Mesenchymal stem cell (in vitro differentiated cells and primary cell): ENCODE data around the gene APOE.

Experiments used
- DNase-seq: peaks from one replicate; pipeline ENCODE4 v3.0.0-alpha.2; 2013
- H2AFZ ChIP-seq: one replicate; pipeline ENCODE4 v1.6.1; 2013; ENCODE audit warnings: low read depth, mild to moderate bottlenecking, control low read depth, inconsistent platforms, low read length, moderate library complexity
- H2AK5ac ChIP-seq: 2 replicates; pipeline ENCODE4 v1.6.1; 2013; ENCODE audit warnings: low read length, moderate library complexity, mild to moderate bottlenecking, inconsistent platforms; ENCODE audit not compliant: severe bottlenecking
- H2BK120ac ChIP-seq: one replicate; pipeline ENCODE4 v1.6.1; 2013; ENCODE audit warnings: low read depth, mild to moderate bottlenecking, inconsistent platforms, low read length, moderate library complexity
- H2BK12ac ChIP-seq, 2 experiments: one replicate each; pipeline ENCODE4 v1.6.1; 2013; ENCODE audit warnings: inconsistent platforms in 2 of 2, low read length in 2 of 2, mild to moderate bottlenecking in 2 of 2, moderate library complexity in 2 of 2, control low read depth in 1 of 2
- H2BK15ac ChIP-seq: one replicate; pipeline ENCODE4 v1.6.1; 2013; ENCODE audit warnings: mild to moderate bottlenecking, low read depth, inconsistent platforms; ENCODE audit not compliant: poor library complexity, severe bottlenecking
- H2BK5ac ChIP-seq: 2 replicates; pipeline ENCODE4 v1.6.1; 2013; ENCODE audit warnings: low read depth, mild to moderate bottlenecking, low read length, control low read depth, inconsistent platforms; ENCODE audit not compliant: poor library complexity, severe bottlenecking
- H3K14ac ChIP-seq, 2 experiments: one replicate each; pipeline ENCODE4 v1.6.1; 2013; ENCODE audit warnings: inconsistent platforms in 2 of 2, low read length in 2 of 2, control low read depth in 1 of 2, mild to moderate bottlenecking in 1 of 2, moderate library complexity in 1 of 2
- H3K18ac ChIP-seq, 2 experiments: one replicate each; pipeline ENCODE4 v1.6.1; 2013; ENCODE audit warnings: inconsistent platforms in 2 of 2, low read length in 2 of 2, control low read depth in 1 of 2, low read depth in 1 of 2, mild to moderate bottlenecking in 1 of 2
- H3K23ac ChIP-seq, 2 experiments: one replicate each; pipeline ENCODE4 v1.6.1; 2013; ENCODE audit warnings: inconsistent platforms in 2 of 2, low read length in 2 of 2, mild to moderate bottlenecking in 2 of 2, moderate library complexity in 2 of 2, control low read depth in 1 of 2
- H3K27ac ChIP-seq: 2 replicates; pipeline ENCODE4 v1.5.1; 2013; ENCODE audit warnings: mild to moderate bottlenecking, moderate library complexity, low read length, control low read depth, inconsistent platforms; ENCODE audit not compliant: poor library complexity, severe bottlenecking
- H3K27me3 ChIP-seq, 2 experiments: 2 replicates each; pipeline versions ENCODE4 v1.6.1 to v1.7.0; 2013; ENCODE audit warnings: low read length in 2 of 2, mild to moderate bottlenecking in 2 of 2, moderate library complexity in 2 of 2, control low read depth in 1 of 2, inconsistent platforms in 1 of 2; ENCODE audit not compliant: control insufficient read depth in 1 of 2, insufficient read depth in 1 of 2
- H3K36me3 ChIP-seq, 2 experiments: 2 replicates each; pipeline versions ENCODE4 v1.6.1 to v1.7.0; 2013; ENCODE audit warnings: low read length in 2 of 2, control low read depth in 1 of 2, inconsistent platforms in 1 of 2, low read depth in 1 of 2, mild to moderate bottlenecking in 1 of 2; ENCODE audit not compliant: insufficient read depth in 2 of 2, control insufficient read depth in 1 of 2
- H3K4ac ChIP-seq, 2 experiments: one replicate each; pipeline ENCODE4 v1.6.1; 2013; ENCODE audit warnings: inconsistent platforms in 2 of 2, low read length in 2 of 2, mild to moderate bottlenecking in 2 of 2, moderate library complexity in 2 of 2, control low read depth in 1 of 2, low read depth in 1 of 2
- H3K4me1 ChIP-seq: 2 replicates; pipeline ENCODE4 v1.6.1; 2013; ENCODE audit warnings: low read depth, low read length, control low read depth; ENCODE audit not compliant: control insufficient read depth, insufficient read depth
- H3K4me2 ChIP-seq: 2 replicates; pipeline ENCODE4 v1.6.1; 2013; ENCODE audit warnings: low read length, mild to moderate bottlenecking, inconsistent platforms; ENCODE audit not compliant: poor library complexity, severe bottlenecking
- H3K4me3 ChIP-seq, 2 experiments: 2 replicates each; pipeline versions ENCODE4 v1.5.1 to v1.7.0; 2013; ENCODE audit warnings: low read length in 2 of 2, mild to moderate bottlenecking in 2 of 2, control low read depth in 1 of 2, low read depth in 1 of 2; ENCODE audit not compliant: insufficient read depth in 1 of 2
- H3K79me1 ChIP-seq: replicated peaks from 2 replicates; pipeline ENCODE4 v1.6.1; 2013; ENCODE audit warnings: mild to moderate bottlenecking, control low read depth, low read length, inconsistent platforms; ENCODE audit not compliant: poor library complexity, severe bottlenecking
- H3K9ac ChIP-seq: 2 replicates; pipeline ENCODE4 v1.7.0; 2013; ENCODE audit warnings: mild to moderate bottlenecking, low read length, moderate library complexity
- H3K9me3 ChIP-seq: 2 replicates; pipeline ENCODE4 v1.7.0; 2013; ENCODE audit warnings: mild to moderate bottlenecking, low read length; ENCODE audit not compliant: control insufficient read depth
- H4K8ac ChIP-seq: one replicate; pipeline ENCODE4 v1.6.1; 2013; ENCODE audit warnings: inconsistent platforms, mild to moderate bottlenecking, low read length, moderate library complexity
- H4K91ac ChIP-seq: one replicate; pipeline ENCODE4 v1.6.1; 2013; ENCODE audit warnings: mild to moderate bottlenecking, low read length, inconsistent platforms
- WGBS: methylation state at CpG from one replicate; pipeline ENCODE4 v1.1.7; 2013; ENCODE audit warnings: mixed read lengths; 5-methylcytosine and 5-hydroxymethylcytosine counted together

Gene APOE

GRCh38 chr19:44957526-44957925 is 51.9 kb downstream of the APOE start:
- H3K4me1 ChIP-seq = peaks cover 18% of the 10 kb centered on the region
- H2AK5ac ChIP-seq = no peak overlapping the region
- no peak overlapping the region for H3K4ac ChIP-seq
- no peak overlapping the region for H3K18ac ChIP-seq
- H2BK15ac ChIP-seq = no peak overlapping the region
- H4K8ac ChIP-seq = no peak overlapping the region
- no peak overlapping the region for H2BK5ac ChIP-seq
- H3K4me2 ChIP-seq = no peak overlapping the region
- H3K4me3 ChIP-seq = peak overlapping the region in 1 of 2 experiments; percentile 97
- WGBS = over 99% methylated on average over 7 of the region's 7 CpGs
- no peaks in the 10 kb centered on the region for H3K9me3 ChIP-seq
- H2AFZ ChIP-seq = no peak overlapping the region
- no peak overlapping the region for H2BK120ac ChIP-seq
- H4K91ac ChIP-seq = no peak overlapping the region
- H3K27me3 ChIP-seq = no peaks in the 10 kb centered on the region
- no peak overlapping the region for H2BK12ac ChIP-seq
- H3K9ac ChIP-seq = peak overlapping the region; percentile 94
- no peak overlapping the region for H3K23ac ChIP-seq
- DNase-seq = no peak
- no peak overlapping the region for H3K27ac ChIP-seq
- peaks cover 23% of the 10 kb centered on the region for H3K79me1 ChIP-seq
- H3K36me3 ChIP-seq = peaks cover 24 to 30% of the 10 kb centered on the region in 2 experiments
- no peak overlapping the region for H3K14ac ChIP-seq

DNA sequence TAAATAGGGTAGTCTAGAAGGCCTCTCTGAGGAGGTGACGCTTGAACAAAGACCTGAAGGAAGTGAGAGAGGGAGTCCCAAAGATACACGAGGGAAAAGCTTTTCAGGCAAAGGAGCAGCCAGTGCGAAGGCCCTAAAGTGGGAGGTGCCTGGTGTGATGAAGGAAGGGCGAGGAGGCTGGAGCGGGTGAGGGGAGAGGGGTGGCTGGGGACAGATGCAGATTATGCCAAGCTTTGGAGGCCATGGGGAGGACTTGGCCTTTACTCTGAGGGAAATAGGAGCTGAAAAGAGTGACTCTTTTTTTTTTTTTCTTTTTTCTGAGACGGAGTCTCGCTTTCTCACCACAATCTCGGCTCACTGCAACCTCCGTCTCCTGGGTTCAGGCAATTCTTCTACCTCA is 52.5 kb downstream of the APOE start:
- no peak overlapping the region for H3K27ac ChIP-seq

More for the DNA sequence above, 52.5 kb downstream of the APOE start:
- Histone ChIP-seq H4K91ac (no peak overlapping the region), H3K18ac (no peak overlapping the region), H2BK12ac (no peak overlapping the region), H3K79me1 (peaks cover 24% of the 10 kb centered on the region), H2BK15ac (no peak overlapping the region), H3K23ac (no peak overlapping the region), H3K9me3 (no peaks in the 10 kb centered on the region), H3K9ac (peak overlapping the region; percentile 94), H2BK5ac (no peak overlapping the region), H3K4ac (no peak overlapping the region), H2AK5ac (no peak overlapping the region), H3K4me2 (no peak overlapping the region), H3K4me3 (no peak overlapping the region), H2BK120ac (no peak overlapping the region), H2AFZ (no peak overlapping the region), H3K4me1 (peaks cover 18% of the 10 kb centered on the region), H4K8ac (no peak overlapping the region), H3K36me3 (peaks cover 27 to 30% of the 10 kb centered on the region in 2 experiments), H3K27me3 (no peaks in the 10 kb centered on the region), H3K14ac (no peak overlapping the region)
- 95% methylated on average over 9 of the region's 9 CpGs for WGBS
- DNase-seq = no peak
